Chondrocyte (in vitro differentiated cells): ENCODE measurements around the gene ADAM19. TPM values are rescaled to one million over a fixed set of nuclear protein-coding genes. Genes with fewer than 3 reads are reported as not detected.
A peak's percentile ranks its signal among the peaks of the same experiment; 100 is the strongest.
"Not testable (repeated sequence)": the region's sequence is repeated elsewhere in the genome, so short reads cannot be mapped to it uniquely, and the experiment has no call there.

Source experiments
- DNase-seq: peaks from one replicate; pipeline ENCODE4 v3.0.0; 2021; ENCODE audit warnings: mixed read lengths, low spot score
- H3K27ac Mint-ChIP-seq: one replicate; pipeline ENCODE4 v1.8.0; 2021; ENCODE audit warnings: mild to moderate bottlenecking, moderate library complexity, mixed read lengths; ENCODE audit not compliant: unreplicated experiment
- H3K27me3 Mint-ChIP-seq: 2 replicates; pipeline ENCODE4 v1.8.0; 2021; ENCODE audit warnings: low read depth, mixed read lengths
- H3K36me3 Mint-ChIP-seq: 2 replicates; pipeline ENCODE4 v1.8.0; 2021; ENCODE audit warnings: low read depth, mixed read lengths
- H3K4me1 Mint-ChIP-seq: 2 replicates; pipeline ENCODE4 v1.8.0; 2021; ENCODE audit warnings: low read depth, mild to moderate bottlenecking, mixed read lengths
- H3K4me3 Mint-ChIP-seq: one replicate; pipeline ENCODE4 v1.8.0; 2021; ENCODE audit warnings: mild to moderate bottlenecking, moderate library complexity, mixed read lengths; ENCODE audit not compliant: unreplicated experiment
- H3K9me3 Mint-ChIP-seq: 2 replicates; pipeline ENCODE4 v1.8.0; 2021; ENCODE audit warnings: low read depth, mixed read lengths
- CTCF ChIP-seq: fragments of 200-600 bp; sonication (generic); IDR thresholded peaks from 2 replicates; pipeline ENCODE4 v1.5.0; 2021; ENCODE audit warnings: antibody characterized with exemption, mild to moderate bottlenecking, moderate library complexity
- total RNA-seq: library from RNA; stranded (reverse); gene quantifications from 3 replicates; pipeline ENCODE4 v1.2.1, GENCODE V29; 2021

ADAM19 gene
- total RNA-seq, 1 donor from 2014 or later = 125 TPM

GRCh38 chr5:157486221-157486681, 89.3 kb downstream of the ADAM19 start:
- H3K27ac Mint-ChIP-seq = no peak overlapping the region

GRCh38 chr5:157485811-157486210, 89.8 kb downstream of the ADAM19 start:
- Mint-ChIP-seq H3K4me3 (no peak overlapping the region), H3K4me1 (no peaks in the 10 kb centered on the region), H3K36me3 (peaks cover 30% of the 10 kb centered on the region), H3K27ac (peak overlapping the region; percentile 50), H3K27me3 (no peaks in the 10 kb centered on the region), H3K9me3 (no peaks in the 10 kb centered on the region)
- no peak for TF ChIP-seq CTCF
- no peak for DNase-seq

More at GRCh38 chr5:157486221-157486681, 89.3 kb downstream of the ADAM19 start:
- no peaks in the 10 kb centered on the region for H3K9me3 Mint-ChIP-seq
- peaks cover 30% of the 10 kb centered on the region for H3K36me3 Mint-ChIP-seq
- H3K4me1 Mint-ChIP-seq = no peaks in the 10 kb centered on the region
- no peaks in the 10 kb centered on the region for H3K27me3 Mint-ChIP-seq
- H3K4me3 Mint-ChIP-seq = no peak overlapping the region
- no peak for TF ChIP-seq CTCF
- no peak for DNase-seq

GRCh38 chr5:157485340-157485739, 90.2 kb downstream of the ADAM19 start:
- TF ChIP-seq CTCF = no peak
- no peak for DNase-seq
- Mint-ChIP-seq H3K36me3 (peaks cover 29% of the 10 kb centered on the region), H3K9me3 (no peaks in the 10 kb centered on the region), H3K4me3 (no peak overlapping the region), H3K4me1 (no peaks in the 10 kb centered on the region), H3K27me3 (no peaks in the 10 kb centered on the region), H3K27ac (no peak overlapping the region)

GRCh38 chr5:157484768-157485167, 90.8 kb downstream of the ADAM19 start:
- DNase-seq = no peak
- no peak overlapping the region for H3K4me3 Mint-ChIP-seq
- peaks cover 31% of the 10 kb centered on the region for H3K36me3 Mint-ChIP-seq
- H3K27me3 Mint-ChIP-seq = no peaks in the 10 kb centered on the region
- no peaks in the 10 kb centered on the region for H3K4me1 Mint-ChIP-seq
- H3K9me3 Mint-ChIP-seq = no peaks in the 10 kb centered on the region
- no peak for TF ChIP-seq CTCF
- H3K27ac Mint-ChIP-seq = no peak overlapping the region

- H3K4me3 Mint-ChIP-seq, H3K27ac Mint-ChIP-seq, H3K9me3 Mint-ChIP-seq, H3K27me3 Mint-ChIP-seq, H3K4me1 Mint-ChIP-seq, DNase-seq: not testable (repeated sequence)
- H3K36me3 Mint-ChIP-seq = peaks cover 29% of the 10 kb centered on the region
Observed at GRCh38 chr5:157482702-157483101, 92.9 kb downstream of the ADAM19 start.

GRCh38 chr5:157481666-157482065, 93.9 kb downstream of the ADAM19 start:
- H3K4me3 Mint-ChIP-seq = no peak overlapping the region
- DNase-seq = no peak
- peaks cover 25% of the 10 kb centered on the region for H3K36me3 Mint-ChIP-seq
- no peaks in the 10 kb centered on the region for H3K9me3 Mint-ChIP-seq
- no peak for TF ChIP-seq CTCF
- peaks cover 6% of the 10 kb centered on the region for H3K4me1 Mint-ChIP-seq
- H3K27ac Mint-ChIP-seq = no peak overlapping the region
- H3K27me3 Mint-ChIP-seq = no peaks in the 10 kb centered on the region
